IMR-90 (cell line): Measurements from ENCODE around the gene ADH1C. TPM values are rescaled to one million over a fixed set of nuclear protein-coding genes. Genes with fewer than 3 reads are reported as not detected.

Source experiments
- ATAC-seq: fragments of 200-7000 bp; cut with Tn5 transposase; 2 replicates; pipeline ENCODE4 v1.9.1; 2020; ENCODE audit warnings: low read depth, mild to moderate bottlenecking, moderate library complexity
- BruUV-seq: library from RNA; stranded (reverse); fragments of 400-500 nt; replicated peaks from 2 replicates; lab custom pipeline; 2021; lab: Mats Ljungman, UMichigan
- CTCF ChIA-PET: fragments of 300-600 bp; formaldehyde crosslinking; extraction: SDS; loops from one replicate; lab custom pipeline; 2021; ENCODE audit warnings: antibody characterized with exemption; lab: Yijun Ruan, JAX
- POLR2A ChIA-PET: fragments of 300-600 bp; sonication (Branson Sonifier 250); formaldehyde crosslinking; loops from one replicate; lab custom pipeline; 2022; ENCODE audit warnings: antibody characterized with exemption; ENCODE audit not compliant: unreplicated experiment; lab: Charles Lee
- DNase-seq: peaks from one replicate; pipeline ENCODE4 v3.0.0; 2013
- H2AFZ ChIP-seq: replicated peaks from 2 replicates; pipeline ENCODE3; 2013; ENCODE audit warnings: low read length, mild to moderate bottlenecking; ENCODE audit not compliant: poor library complexity
- H2AK5ac ChIP-seq: 2 replicates; pipeline ENCODE4 v1.6.1; 2013; ENCODE audit warnings: low read depth, low read length, inconsistent platforms
- H2AK9ac ChIP-seq: replicated peaks from 2 replicates; pipeline ENCODE3; 2013; ENCODE audit warnings: mild to moderate bottlenecking, low read depth, low read length, moderate library complexity; ENCODE audit not compliant: poor library complexity
- H2BK120ac ChIP-seq: 2 replicates; pipeline ENCODE4 v1.6.1; 2013; ENCODE audit warnings: low read depth, low read length, inconsistent platforms
- H2BK15ac ChIP-seq: 3 replicates; pipeline ENCODE4 v1.6.1; 2013; ENCODE audit warnings: low read depth, low read length, inconsistent platforms
- H2BK20ac ChIP-seq: 2 replicates; pipeline ENCODE4 v1.6.1; 2013; ENCODE audit warnings: low read depth, mild to moderate bottlenecking, inconsistent platforms, low read length, moderate library complexity
- H2BK5ac ChIP-seq: 2 replicates; pipeline ENCODE4 v1.6.1; 2013; ENCODE audit warnings: mild to moderate bottlenecking, low read depth, low read length, inconsistent platforms; ENCODE audit not compliant: poor library complexity, severe bottlenecking
- H3K14ac ChIP-seq: replicated peaks from 2 replicates; pipeline ENCODE4 v1.6.1; 2013; ENCODE audit warnings: low read depth, low read length, inconsistent platforms
- H3K18ac ChIP-seq: 2 replicates; pipeline ENCODE4 v1.6.1; 2013; ENCODE audit warnings: low read depth, low read length, control low read depth
- H3K23ac ChIP-seq: 2 replicates; pipeline ENCODE4 v1.6.1; 2013; ENCODE audit warnings: low read depth, low read length, inconsistent platforms
- H3K27ac ChIP-seq: 2 replicates; pipeline ENCODE4 v1.5.1; 2013; ENCODE audit warnings: mild to moderate bottlenecking, control low read depth, low read length; ENCODE audit not compliant: insufficient read depth
- H3K27me3 ChIP-seq: 2 replicates; pipeline ENCODE4 v1.6.1; 2013; ENCODE audit warnings: low read length; ENCODE audit not compliant: control insufficient read depth, insufficient read depth
- H3K36me3 ChIP-seq: 2 replicates; pipeline ENCODE4 v1.6.1; 2013; ENCODE audit warnings: low read length, mixed read lengths; ENCODE audit not compliant: control insufficient read depth, insufficient read depth
- H3K4ac ChIP-seq: 2 replicates; pipeline ENCODE4 v1.6.1; 2013; ENCODE audit warnings: low read depth, low read length, inconsistent platforms
- H3K4me1 ChIP-seq: 2 replicates; pipeline ENCODE4 v1.6.1; 2013; ENCODE audit warnings: low read length, mixed read lengths; ENCODE audit not compliant: control insufficient read depth, insufficient read depth
- H3K4me2 ChIP-seq: 2 replicates; pipeline ENCODE4 v1.6.1; 2013; ENCODE audit warnings: low read depth, mild to moderate bottlenecking, control low read depth, low read length, moderate library complexity
- H3K4me3 ChIP-seq: 2 replicates; pipeline ENCODE4 v1.5.1; 2013; ENCODE audit warnings: low read depth, mild to moderate bottlenecking, control low read depth, low read length, moderate library complexity; ENCODE audit not compliant: insufficient read depth
- H3K56ac ChIP-seq: 2 replicates; pipeline ENCODE4 v1.6.1; 2013; ENCODE audit warnings: low read length, inconsistent platforms; ENCODE audit not compliant: insufficient read depth; ENCODE audit errors: extremely low read depth
- H3K79me1 ChIP-seq, 2 experiments: 2 replicates each; pipeline ENCODE4 v1.6.1; 2013; ENCODE audit warnings: low read length in 2 of 2, inconsistent platforms in 1 of 2, low read depth in 1 of 2
- H3K9ac ChIP-seq: 2 replicates; pipeline ENCODE4 v1.6.1; 2013; ENCODE audit warnings: low read depth, low read length, control low read depth
- H3K9me1 ChIP-seq: 2 replicates; pipeline ENCODE4 v1.6.1; 2013; ENCODE audit warnings: low read length, inconsistent platforms; ENCODE audit not compliant: insufficient read depth
- H3K9me3 ChIP-seq: 2 replicates; pipeline ENCODE4 v1.6.1; 2013; ENCODE audit warnings: low read length; ENCODE audit not compliant: control insufficient read depth, insufficient read depth
- H4K20me1 ChIP-seq: 2 replicates; pipeline ENCODE4 v1.6.1; 2013; ENCODE audit warnings: low read length, inconsistent platforms; ENCODE audit not compliant: insufficient read depth
- H4K5ac ChIP-seq: 2 replicates; pipeline ENCODE4 v1.6.1; 2013; ENCODE audit warnings: mild to moderate bottlenecking, low read depth, low read length, control low read depth
- H4K8ac ChIP-seq, 2 experiments: 2 replicates each; pipeline ENCODE4 v1.6.1; 2013; ENCODE audit warnings: low read depth in 2 of 2, low read length in 2 of 2, control low read depth in 1 of 2, inconsistent platforms in 1 of 2
- H4K91ac ChIP-seq: 2 replicates; pipeline ENCODE4 v1.6.1; 2013; ENCODE audit warnings: low read depth, low read length, inconsistent platforms; ENCODE audit not compliant: insufficient read depth
- CHD1 ChIP-seq: IDR thresholded peaks from 2 replicates; pipeline ENCODE4 v1.6.1; 2012; ENCODE audit warnings: low read depth, low read length, improper control_type of control experiment
- MAFK ChIP-seq: IDR thresholded peaks from 2 replicates; pipeline ENCODE4 v1.6.1; 2012; ENCODE audit warnings: low read depth, low read length, improper control_type of control experiment
- MAZ ChIP-seq: IDR thresholded peaks from 2 replicates; pipeline ENCODE4 v1.6.1; 2012; ENCODE audit warnings: low read depth, mild to moderate bottlenecking, low read length, improper control_type of control experiment, moderate library complexity, borderline replicate concordance
- NFE2L2 ChIP-seq: fragments of 150-350 bp; IDR thresholded peaks from 2 replicates; pipeline ENCODE4 v1.6.1; 2016; ENCODE audit warnings: low read depth, mild to moderate bottlenecking, low read length
- POLR2A ChIP-seq: IDR thresholded peaks from 2 replicates; pipeline ENCODE4 v1.6.1; 2012; ENCODE audit warnings: mild to moderate bottlenecking, low read depth, low read length
- RCOR1 ChIP-seq: IDR thresholded peaks from 2 replicates; pipeline ENCODE4 v1.6.1; 2012; ENCODE audit warnings: mild to moderate bottlenecking, low read length, improper control_type of control experiment; ENCODE audit not compliant: insufficient replicate concordance
- RFX5 ChIP-seq: IDR thresholded peaks from 2 replicates; pipeline ENCODE4 v1.8.0; 2012; ENCODE audit warnings: low read depth, mild to moderate bottlenecking, low read length, moderate library complexity
- WGBS, 2 experiments: methylation state at CpG; one replicate each; pipeline versions ENCODE4 v1.1.5 to v1.1.7; 2013; ENCODE audit warnings: missing lambda C conversion rate in 2 of 2; ENCODE audit not compliant: insufficient read length in 1 of 2; ENCODE audit errors: extremely low coverage in 2 of 2; 5-methylcytosine and 5-hydroxymethylcytosine counted together
- dilution Hi-C: fragments of 300-500 bp; cut with HindIII; formaldehyde crosslinking; loops from one replicate; pipeline ENCODE4 v1.14.3; 2018; ENCODE audit warnings: low sequenced_read_pairs; ENCODE audit not compliant: unreplicated experiment
- in situ Hi-C: fragments of 300-500 bp; cut with MboI; formaldehyde crosslinking; loops from 3 replicates; pipeline ENCODE4 v1.14.3; 2019; ENCODE audit warnings: low sequenced_read_pairs, inconsistent platforms, mixed read lengths
- intact Hi-C: fragments of 100-400 bp; cut with micrococcal nuclease; formaldehyde crosslinking; loops from 2 replicates; pipeline ENCODE4 v1.10.0; 2022
- polyA plus RNA-seq, 3 experiments: library from polyadenylated mRNA; depleted of rRNA; stranded (reverse); fragments of >200 nt; gene quantifications; 2 replicates each; pipeline ENCODE4 v1.2.3, GENCODE V29; 2012; ENCODE audit warnings: low replicate concordance in 1 of 3
- total RNA-seq: library from RNA; depleted of rRNA; stranded (reverse); fragments of >200 nt; gene quantifications from 2 replicates; pipeline ENCODE4 v1.2.3, GENCODE V29; 2012
- TF ChIP-seq, protein P1 (sequence below): fragments of 150-350 bp; IDR thresholded peaks from 2 replicates; pipeline ENCODE4 v1.6.1; 2016; ENCODE audit warnings: low read depth, mild to moderate bottlenecking, low read length, moderate library complexity, borderline replicate concordance

The ADH1C gene
- total and polyA plus RNA-seq, 2 of the 4 experiments (the other 2 are of a cell fraction): 0.26 TPM; not detected in 1

DNA sequence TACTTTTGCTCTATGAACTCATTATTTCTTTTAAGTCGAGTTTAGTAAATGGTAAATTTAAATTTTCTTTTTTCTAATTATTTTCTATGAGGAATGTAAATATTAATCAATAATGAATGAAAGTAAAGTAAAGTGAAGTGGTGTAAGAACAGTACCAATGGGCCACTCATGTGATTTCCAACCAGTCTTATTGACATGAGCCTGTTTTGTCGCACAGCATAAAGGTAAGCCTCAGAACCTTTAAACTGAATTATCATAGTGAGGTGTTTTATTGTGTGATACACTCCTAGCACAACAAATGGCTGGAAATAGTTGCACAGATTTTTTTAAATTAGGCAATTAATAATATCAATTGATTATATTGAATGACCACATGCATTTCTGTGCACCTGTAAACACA, 1.1 kb downstream of the ADH1C start:
- Histone ChIP-seq H3K4me2 (no peak overlapping the region), H4K8ac (no peak overlapping the region), H4K20me1 (no peaks in the 10 kb centered on the region), H4K5ac (no peak overlapping the region), H3K18ac (no peak overlapping the region), H2BK5ac (no peak overlapping the region), H3K27ac (no peak overlapping the region), H3K23ac (no peak overlapping the region), H3K56ac (no peak overlapping the region), H2AK9ac (no peak overlapping the region), H3K27me3 (no peaks in the 10 kb centered on the region), H3K4me1 (peaks cover 4% of the 10 kb centered on the region; the same call in 1 of the 2 replicates), H3K4ac (no peak overlapping the region), H3K9ac (no peak overlapping the region), H3K14ac (no peak overlapping the region), H3K4me3 (no peak overlapping the region), H2AFZ (no peak overlapping the region), H2BK15ac (no peak overlapping the region), H3K9me3 (peaks cover 3% of the 10 kb centered on the region; the same call in 1 of the 2 replicates), H3K9me1 (no peaks in the 10 kb centered on the region), H2AK5ac (no peak overlapping the region), H3K79me1 (no peaks in the 10 kb centered on the region), H2BK20ac (no peak overlapping the region), H3K36me3 (no peaks in the 10 kb centered on the region), H2BK120ac (no peak overlapping the region), H4K91ac (no peak overlapping the region)
- no CpG with 5 or more reads among the region's 2 CpGs for WGBS, 2 experiments
- ATAC-seq (no peak), DNase-seq (no peak)
- dilution Hi-C loops (no loop called here), in situ Hi-C loops (no loop called here), intact Hi-C loops (no loop called here)
- no peak for TF ChIP-seq RCOR1
- no peak for TF ChIP-seq POLR2A
- TF ChIP-seq, protein P1, sequence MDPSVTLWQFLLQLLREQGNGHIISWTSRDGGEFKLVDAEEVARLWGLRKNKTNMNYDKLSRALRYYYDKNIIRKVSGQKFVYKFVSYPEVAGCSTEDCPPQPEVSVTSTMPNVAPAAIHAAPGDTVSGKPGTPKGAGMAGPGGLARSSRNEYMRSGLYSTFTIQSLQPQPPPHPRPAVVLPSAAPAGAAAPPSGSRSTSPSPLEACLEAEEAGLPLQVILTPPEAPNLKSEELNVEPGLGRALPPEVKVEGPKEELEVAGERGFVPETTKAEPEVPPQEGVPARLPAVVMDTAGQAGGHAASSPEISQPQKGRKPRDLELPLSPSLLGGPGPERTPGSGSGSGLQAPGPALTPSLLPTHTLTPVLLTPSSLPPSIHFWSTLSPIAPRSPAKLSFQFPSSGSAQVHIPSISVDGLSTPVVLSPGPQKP: no peak
- no peak for TF ChIP-seq NFE2L2
- no peak for TF ChIP-seq MAFK
- TF ChIP-seq MAZ: no peak
- TF ChIP-seq CHD1: no peak
- TF ChIP-seq RFX5: no peak
- BruUV-seq: no TSS peak
- ChIA-PET CTCF (no interaction called here), POLR2A (no interaction called here)
